ENCODE data around the gene HHAT. TPM values are rescaled to one million over a fixed set of nuclear protein-coding genes. Genes with fewer than 3 reads are reported as not detected.

The HHAT gene
- total and polyA plus RNA-seq, 7 donors = 0.11 to 0.64 (median 0.16) TPM

GRCh38 chr1:210437111-210437510, 108.4 kb downstream of the HHAT start:
- Histone ChIP-seq H3K36me3 (ENCODE audit: insufficient read depth in 1 of 2, low read depth in 1 of 2) (no peaks in the 10 kb centered on the region), H3K4me3 (no peak overlapping the region), H3K27ac (no peak overlapping the region), H3K9me3 (no peaks in the 10 kb centered on the region), H3K27me3 (ENCODE audit: insufficient read depth in 3 of 3, low read length in 2 of 3) (peaks cover 0 to 2% (median 0%) of the 10 kb centered on the region in 3 donors), H3K4me1 (no peaks in the 10 kb centered on the region)
- TF ChIP-seq, protein P1, sequence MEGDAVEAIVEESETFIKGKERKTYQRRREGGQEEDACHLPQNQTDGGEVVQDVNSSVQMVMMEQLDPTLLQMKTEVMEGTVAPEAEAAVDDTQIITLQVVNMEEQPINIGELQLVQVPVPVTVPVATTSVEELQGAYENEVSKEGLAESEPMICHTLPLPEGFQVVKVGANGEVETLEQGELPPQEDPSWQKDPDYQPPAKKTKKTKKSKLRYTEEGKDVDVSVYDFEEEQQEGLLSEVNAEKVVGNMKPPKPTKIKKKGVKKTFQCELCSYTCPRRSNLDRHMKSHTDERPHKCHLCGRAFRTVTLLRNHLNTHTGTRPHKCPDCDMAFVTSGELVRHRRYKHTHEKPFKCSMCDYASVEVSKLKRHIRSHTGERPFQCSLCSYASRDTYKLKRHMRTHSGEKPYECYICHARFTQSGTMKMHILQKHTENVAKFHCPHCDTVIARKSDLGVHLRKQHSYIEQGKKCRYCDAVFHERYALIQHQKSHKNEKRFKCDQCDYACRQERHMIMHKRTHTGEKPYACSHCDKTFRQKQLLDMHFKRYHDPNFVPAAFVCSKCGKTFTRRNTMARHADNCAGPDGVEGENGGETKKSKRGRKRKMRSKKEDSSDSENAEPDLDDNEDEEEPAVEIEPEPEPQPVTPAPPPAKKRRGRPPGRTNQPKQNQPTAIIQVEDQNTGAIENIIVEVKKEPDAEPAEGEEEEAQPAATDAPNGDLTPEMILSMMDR (IDR thresholded peaks at IDR 0.05) = no peak
- DNase-seq = no peak
- no peak for ATAC-seq
- 93 to 97% (median 95%) methylated on average over 6 of the region's 6 CpGs for WGBS, 3 donors
- intact Hi-C loops (cut with DNase I) = no loop called here

DNA sequence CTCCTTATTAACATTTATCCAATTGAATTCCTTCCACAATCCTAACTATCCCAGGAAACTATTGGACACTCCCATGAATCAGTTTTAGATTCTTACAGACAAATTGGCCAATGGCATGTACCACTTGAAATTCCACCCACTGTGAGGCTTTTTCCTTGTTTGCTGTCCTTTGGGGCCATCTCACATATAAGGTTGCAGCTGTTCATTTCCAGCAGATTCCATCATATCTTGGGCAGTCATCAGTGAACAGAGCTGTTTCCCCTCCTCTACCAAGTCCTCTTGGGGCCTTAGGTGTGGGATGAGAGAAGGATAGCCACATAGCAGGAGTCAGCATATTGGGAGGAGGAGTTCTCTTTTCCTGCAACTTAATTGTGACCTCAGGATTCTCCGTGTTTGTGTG, 109.1 kb downstream of the HHAT start:
- no peak overlapping the region for H3K27ac ChIP-seq
- DNase-seq (no peak), ATAC-seq (no peak)
- intact Hi-C loops (cut with DNase I) = no loop called here
- no peaks in the 10 kb centered on the region for H3K36me3 ChIP-seq (ENCODE audit: insufficient read depth in 1 of 2, low read depth in 1 of 2)
- 85 to 93% (median 92%) methylated on average over 1 of the region's 1 CpG for WGBS, 3 donors
- H3K4me1 ChIP-seq = no peaks in the 10 kb centered on the region
- TF ChIP-seq, protein P1 (IDR thresholded peaks at IDR 0.05) = no peak
- no peak overlapping the region for H3K4me3 ChIP-seq
- no peaks in the 10 kb centered on the region for H3K9me3 ChIP-seq
- H3K27me3 ChIP-seq (ENCODE audit: insufficient read depth in 3 of 3, low read length in 2 of 3) = peaks cover 0 to 2% (median 0%) of the 10 kb centered on the region in 3 donors

DNA sequence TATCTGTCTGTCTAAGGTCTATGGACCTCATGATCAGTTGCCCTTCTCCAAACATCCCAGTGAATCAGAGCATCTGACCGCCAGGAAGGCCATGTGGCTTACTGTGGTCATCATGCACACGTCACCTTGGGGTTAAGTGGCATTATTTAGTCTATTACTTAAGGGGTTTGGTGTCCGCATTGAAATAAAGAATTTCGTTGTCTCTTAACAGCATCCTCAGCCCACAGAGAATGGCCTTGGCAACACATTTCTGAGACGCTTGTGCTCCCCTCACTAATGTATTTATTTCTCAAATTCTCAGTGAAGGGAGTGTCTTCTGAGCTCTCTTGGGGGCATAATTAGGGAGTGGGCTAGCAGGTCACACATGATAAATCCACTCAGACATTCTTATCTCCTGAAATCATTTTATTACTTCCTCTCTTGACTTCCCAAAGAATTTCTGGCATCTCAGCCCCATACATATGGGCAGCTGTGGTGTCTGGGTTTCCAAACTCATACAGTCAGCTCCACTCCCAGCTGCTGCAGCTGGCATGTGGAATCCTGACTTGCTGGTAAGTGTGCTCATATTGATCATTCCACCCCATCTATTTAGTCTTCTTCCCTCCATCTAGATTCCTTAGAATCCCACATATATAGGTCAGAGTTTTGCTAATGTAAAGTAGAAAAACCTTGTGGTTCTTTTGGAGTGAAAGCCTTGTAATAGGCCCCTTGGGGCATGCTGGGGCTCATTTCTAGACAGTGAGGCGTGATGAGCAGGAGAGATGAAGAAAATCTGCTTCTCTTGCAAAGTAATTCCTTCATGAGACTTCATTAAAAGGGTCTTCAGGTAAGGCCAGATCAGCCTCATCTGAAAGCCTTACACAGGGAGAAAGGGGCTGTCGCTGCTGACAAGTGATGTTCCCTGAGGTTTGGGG, 110.5 kb downstream of the HHAT start:
- TF ChIP-seq, protein P1 (IDR thresholded peaks at IDR 0.05) = no peak
- WGBS, 3 donors = 45 to 49% (median 48%) methylated on average over 7 of the region's 7 CpGs
- ATAC-seq (no peak), DNase-seq (no peak)
- Histone ChIP-seq H3K27me3 (ENCODE audit: insufficient read depth in 3 of 3, low read length in 2 of 3) (peaks cover 0 to 2% (median 0%) of the 10 kb centered on the region in 3 donors), H3K36me3 (ENCODE audit: insufficient read depth in 1 of 2, low read depth in 1 of 2) (no peaks in the 10 kb centered on the region), H3K27ac (no peak overlapping the region), H3K4me1 (no peaks in the 10 kb centered on the region), H3K4me3 (no peak overlapping the region), H3K9me3 (no peaks in the 10 kb centered on the region)
- intact Hi-C loops (cut with DNase I) = no loop called here

- Histone ChIP-seq H3K4me3 (no peak overlapping the region), H3K36me3 (ENCODE audit: insufficient read depth in 1 of 2, low read depth in 1 of 2) (no peaks in the 10 kb centered on the region), H3K4me1 (no peaks in the 10 kb centered on the region), H3K27ac (no peak overlapping the region), H3K27me3 (ENCODE audit: insufficient read depth in 3 of 3, low read length in 2 of 3) (peaks cover 0 to 2% (median 0%) of the 10 kb centered on the region in 3 donors), H3K9me3 (no peaks in the 10 kb centered on the region)
- intact Hi-C loops (cut with DNase I) = no loop called here
- ATAC-seq = no peak
- DNase-seq = no peak
- 63 to 66% (median 66%) methylated on average over 3 of the region's 3 CpGs for WGBS, 3 donors
- TF ChIP-seq, protein P1 (IDR thresholded peaks at IDR 0.05) = no peak
Observed at GRCh38 chr1:210440081-210440480, 111.4 kb downstream of the HHAT start.
